ENCODE results near the gene RASSF7. TPM values are rescaled to one million over a fixed set of nuclear protein-coding genes. Genes with fewer than 3 reads are reported as not detected.

Gene RASSF7
- total RNA-seq, 4 donors from 2014 or later: 99.7 to 174 (median 139) TPM

- 79 to 84% methylated on average over 16 to 21 of the region's 22 CpGs for WGBS, 2 donors
- DNase-seq (ENCODE audit: low spot score in 2 of 2): no peak
- no peak for TF ChIP-seq POLR2A (IDR thresholded peaks at IDR 0.05)
- TF ChIP-seq CTCF (IDR thresholded peaks at IDR 0.05): no peak
- intact Hi-C loops (cut with DNase I; ENCODE audit: low total_unique reads): no loop called here
- H3K4me3 ChIP-seq (ENCODE audit: low read depth, poor library complexity, severe bottlenecking): no peak overlapping the region
Measured at GRCh38 chr11:556662-557256, 4.0 kb upstream of the RASSF7 start.

GRCh38 chr11:557328-558132, 3.2 kb upstream of the RASSF7 start:
- no peak for DNase-seq (ENCODE audit: low spot score in 2 of 2)
- no peak overlapping the region for H3K4me3 ChIP-seq (ENCODE audit: low read depth, poor library complexity, severe bottlenecking)
- intact Hi-C loops (cut with DNase I; ENCODE audit: low total_unique reads): no loop called here
- TF ChIP-seq POLR2A (IDR thresholded peaks at IDR 0.05) (no peak), CTCF (IDR thresholded peaks at IDR 0.05) (no peak)
- WGBS, 2 donors: 82 to 84% methylated on average over 17 to 19 of the region's 24 CpGs

GRCh38 chr11:558503-558902, 2.3 kb upstream of the RASSF7 start:
- 84 to 88% methylated on average over 20 of the region's 20 CpGs for WGBS, 2 donors
- no peak for DNase-seq (ENCODE audit: low spot score in 2 of 2)
- TF ChIP-seq POLR2A (IDR thresholded peaks at IDR 0.05) (no peak), CTCF (IDR thresholded peaks at IDR 0.05) (no peak)
- intact Hi-C loops (cut with DNase I; ENCODE audit: low total_unique reads): no loop called here
- no peak overlapping the region for H3K4me3 ChIP-seq (ENCODE audit: low read depth, poor library complexity, severe bottlenecking)

GRCh38 chr11:559020-559620, 1.6 kb upstream of the RASSF7 start:
- H3K4me3 ChIP-seq (ENCODE audit: low read depth, poor library complexity, severe bottlenecking): no peak overlapping the region
- intact Hi-C loops (cut with DNase I; ENCODE audit: low total_unique reads): no loop called here
- WGBS, 2 donors: 79 to 80% methylated on average over 13 to 14 of the region's 15 CpGs
- no peak for DNase-seq (ENCODE audit: low spot score in 2 of 2)
- TF ChIP-seq CTCF (IDR thresholded peaks at IDR 0.05) (no peak), POLR2A (IDR thresholded peaks at IDR 0.05) (no peak)

GRCh38 chr11:559712-560304, 962 bp upstream of the RASSF7 start:
- no peak for DNase-seq (ENCODE audit: low spot score in 2 of 2)
- H3K4me3 ChIP-seq (ENCODE audit: low read depth, poor library complexity, severe bottlenecking): no peak overlapping the region
- intact Hi-C loops (cut with DNase I; ENCODE audit: low total_unique reads): no loop called here
- TF ChIP-seq CTCF (IDR thresholded peaks at IDR 0.05) (no peak), POLR2A (IDR thresholded peaks at IDR 0.05) (no peak)
- whole genome bisulfite sequencing, 2 donors: 54 to 65% methylated on average over 13 to 18 of the region's 18 CpGs

Measured in lower leg skin (tissue), 4 donors.